Suprapubic skin (tissue), 4 donors: ENCODE measurements around the gene BRD3OS. TPM values are rescaled to one million over a fixed set of nuclear protein-coding genes. Genes with fewer than 3 reads are reported as not detected.
"Not testable (repeated sequence)": the region's sequence is repeated elsewhere in the genome, so short reads cannot be mapped to it uniquely, and the experiment has no call there.

ENCODE experiments used
- DNase-seq, 2 donors: peaks; one replicate each; pipeline ENCODE4 v3.0.0-alpha.2; 2019; ENCODE audit warnings: low spot score in 2 of 2
- H3K27ac ChIP-seq: fragments of 200-600 bp; sonication (generic); one replicate; pipeline ENCODE4 v1.5.1; 2019
- H3K27me3 ChIP-seq: fragments of 200-600 bp; sonication (generic); one replicate; pipeline ENCODE4 v1.5.1; 2019
- H3K36me3 ChIP-seq: fragments of 200-600 bp; sonication (generic); one replicate; pipeline ENCODE4 v1.5.1; 2019
- H3K4me1 ChIP-seq: fragments of 200-600 bp; sonication (generic); one replicate; pipeline ENCODE4 v1.5.1; 2019
- H3K4me3 ChIP-seq: fragments of 200-600 bp; sonication (generic); one replicate; pipeline ENCODE4 v1.5.1; 2019; ENCODE audit warnings: mild to moderate bottlenecking
- H3K9me3 ChIP-seq: fragments of 200-600 bp; sonication (generic); one replicate; pipeline ENCODE4 v1.5.1; 2019
- EP300 ChIP-seq: sonication (generic); formaldehyde crosslinking; IDR thresholded peaks from one replicate; pipeline ENCODE4 v1.6.1; 2017; ENCODE audit warnings: antibody characterized with exemption
- POLR2A ChIP-seq, 2 donors: fragments of 450-650 bp; IDR thresholded peaks; one replicate each; pipeline ENCODE4 v1.6.1; 2017; ENCODE audit warnings: antibody characterized with exemption in 2 of 2, mild to moderate bottlenecking in 2 of 2, moderate library complexity in 2 of 2
- POLR2AphosphoS5 ChIP-seq, 3 donors: sonication (generic); formaldehyde crosslinking; IDR thresholded peaks; one replicate each; pipeline ENCODE4 v1.6.1; 2017; ENCODE audit warnings: antibody characterized with exemption in 3 of 3
- WGBS: methylation state at CpG from one replicate; pipeline ENCODE4 v1.1.5; 2018; 5-methylcytosine and 5-hydroxymethylcytosine counted together
- total RNA-seq, 4 donors: library from RNA; depleted of rRNA; stranded (reverse); fragments of >200 nt; gene quantifications; one replicate each; pipeline ENCODE4 v1.1.0, GENCODE V29; 2016
- TF ChIP-seq, protein P1 (sequence below), 2 donors: fragments of 200-600 bp in 1 of 2; fragments of 450-650 bp in 1 of 2; sonication (generic) in 1 of 2; IDR thresholded peaks; one replicate each; pipeline ENCODE4 v1.5.1; 2016 to 2019; ENCODE audit warnings: antibody characterized with exemption in 2 of 2, mild to moderate bottlenecking in 1 of 2, moderate library complexity in 1 of 2

The BRD3OS gene
- total RNA-seq, 4 donors from 2014 or later, result 6.2 to 10.4 (median 9.5) TPM

GRCh38 chr9:134071149-134071548 is 45.9 kb downstream of the BRD3OS start:
- Histone ChIP-seq H3K36me3 (no peaks in the 10 kb centered on the region), H3K27ac (no peak overlapping the region), H3K9me3 (no peaks in the 10 kb centered on the region), H3K4me3 (no peak overlapping the region), H3K27me3 (no peaks in the 10 kb centered on the region), H3K4me1 (peaks cover 15% of the 10 kb centered on the region)
- TF ChIP-seq POLR2A (IDR thresholded peaks at IDR 0.05) (no peak), EP300 (no peak), POLR2AphosphoS5 (IDR thresholded peaks at IDR 0.05) (no peak)
- TF ChIP-seq, protein P1, sequence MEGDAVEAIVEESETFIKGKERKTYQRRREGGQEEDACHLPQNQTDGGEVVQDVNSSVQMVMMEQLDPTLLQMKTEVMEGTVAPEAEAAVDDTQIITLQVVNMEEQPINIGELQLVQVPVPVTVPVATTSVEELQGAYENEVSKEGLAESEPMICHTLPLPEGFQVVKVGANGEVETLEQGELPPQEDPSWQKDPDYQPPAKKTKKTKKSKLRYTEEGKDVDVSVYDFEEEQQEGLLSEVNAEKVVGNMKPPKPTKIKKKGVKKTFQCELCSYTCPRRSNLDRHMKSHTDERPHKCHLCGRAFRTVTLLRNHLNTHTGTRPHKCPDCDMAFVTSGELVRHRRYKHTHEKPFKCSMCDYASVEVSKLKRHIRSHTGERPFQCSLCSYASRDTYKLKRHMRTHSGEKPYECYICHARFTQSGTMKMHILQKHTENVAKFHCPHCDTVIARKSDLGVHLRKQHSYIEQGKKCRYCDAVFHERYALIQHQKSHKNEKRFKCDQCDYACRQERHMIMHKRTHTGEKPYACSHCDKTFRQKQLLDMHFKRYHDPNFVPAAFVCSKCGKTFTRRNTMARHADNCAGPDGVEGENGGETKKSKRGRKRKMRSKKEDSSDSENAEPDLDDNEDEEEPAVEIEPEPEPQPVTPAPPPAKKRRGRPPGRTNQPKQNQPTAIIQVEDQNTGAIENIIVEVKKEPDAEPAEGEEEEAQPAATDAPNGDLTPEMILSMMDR (IDR thresholded peaks at IDR 0.05), result no peak
- no peak for DNase-seq
- WGBS, result 95% methylated on average over 3 of the region's 12 CpGs

GRCh38 chr9:134072683-134073082 is 47.4 kb downstream of the BRD3OS start:
- DNase-seq, H3K4me3 ChIP-seq, H3K9me3 ChIP-seq, H3K27ac ChIP-seq, H3K4me1 ChIP-seq, H3K27me3 ChIP-seq, H3K36me3 ChIP-seq: not testable (repeated sequence)
- 96% methylated on average over 7 of the region's 7 CpGs for WGBS

- TF ChIP-seq POLR2A (IDR thresholded peaks at IDR 0.05), result no peak
- TF ChIP-seq POLR2AphosphoS5 (IDR thresholded peaks at IDR 0.05), result no peak
- TF ChIP-seq EP300, result no peak
- TF ChIP-seq, protein P1 (IDR thresholded peaks at IDR 0.05), result no peak
- Histone ChIP-seq H3K4me1 (peaks cover 7% of the 10 kb centered on the region), H3K27ac (no peak overlapping the region), H3K9me3 (peaks cover 8% of the 10 kb centered on the region), H3K27me3 (no peaks in the 10 kb centered on the region), H3K4me3 (no peak overlapping the region), H3K36me3 (no peaks in the 10 kb centered on the region)
- no peak for DNase-seq
- WGBS, result 71% methylated on average over 6 of the region's 6 CpGs
Observed at GRCh38 chr9:134073500-134073899, 48.2 kb downstream of the BRD3OS start.

GRCh38 chr9:134075689-134076088 is 50.4 kb downstream of the BRD3OS start:
- H3K4me1 ChIP-seq, H3K36me3 ChIP-seq, H3K27me3 ChIP-seq, DNase-seq, H3K4me3 ChIP-seq, H3K27ac ChIP-seq: not testable (repeated sequence)
- 96% methylated on average over 26 of the region's 31 CpGs for WGBS
- peaks cover 11% of the 10 kb centered on the region for H3K9me3 ChIP-seq

- H3K36me3 ChIP-seq, result no peaks in the 10 kb centered on the region
- H3K27me3 ChIP-seq, result peaks cover 5% of the 10 kb centered on the region
- H3K4me3 ChIP-seq, result no peak overlapping the region
- no peak overlapping the region for H3K27ac ChIP-seq
- DNase-seq, result no peak
- TF ChIP-seq POLR2A (IDR thresholded peaks at IDR 0.05) (no peak), EP300 (no peak)
- TF ChIP-seq, protein P1 (IDR thresholded peaks at IDR 0.05), result no peak
- no peaks in the 10 kb centered on the region for H3K4me1 ChIP-seq
- peaks cover 11% of the 10 kb centered on the region for H3K9me3 ChIP-seq
- 56% methylated on average over 1 of the region's 1 CpG for WGBS
Observed at GRCh38 chr9:134076644-134077043, 51.4 kb downstream of the BRD3OS start.

Other genes starting within 250 kb of the BRD3OS start
- gene VAV2, start 33.2 kb upstream of the BRD3OS start, total RNA-seq, result 10 to 100 TPM in 1 of 4 donors, 1 to 10 TPM in 3; 5.2 to 10.3 (median 6.4) TPM
- 10 to 100 TPM; 17.6 to 52.9 (median 29.0) TPM for gene BRD3, start 42.5 kb downstream of the BRD3OS start, total RNA-seq
- 10 to 100 TPM; 21.7 to 37.8 (median 26.5) TPM for gene WDR5, start 110.6 kb downstream of the BRD3OS start, total RNA-seq
- gene RNU6ATAC, start 139.1 kb downstream of the BRD3OS start, total RNA-seq, result not detected